BJ (cell line): ENCODE measurements around the gene RAB17. TPM values are rescaled to one million over a fixed set of nuclear protein-coding genes. Genes with fewer than 3 reads are reported as not detected.

Experiments
- CTCF ChIA-PET: fragments of 350-600 bp; formaldehyde crosslinking; extraction: SDS; loops from one replicate; lab custom pipeline; 2021; ENCODE audit warnings: antibody characterized with exemption, inconsistent platforms; lab: Yijun Ruan, JAX
- POLR2A ChIA-PET: fragments of 300-600 bp; sonication (Branson Sonifier 250); formaldehyde crosslinking; extraction: SDS; loops from one replicate; lab custom pipeline; 2021; ENCODE audit warnings: antibody characterized with exemption; lab: Charles Lee
- DNase-seq: peaks from one replicate; pipeline ENCODE4 v3.0.0-alpha.2; 2011; ENCODE audit warnings: low read depth
- H3K27me3 ChIP-seq: 2 replicates; pipeline ENCODE4 v1.6.0; 2011; ENCODE audit warnings: low read length; ENCODE audit not compliant: control insufficient read depth, insufficient read depth
- H3K36me3 ChIP-seq: 2 replicates; pipeline ENCODE4 v1.5.1; 2011; ENCODE audit warnings: low read length; ENCODE audit not compliant: control insufficient read depth, insufficient read depth
- H3K4me3 ChIP-seq: 2 replicates; pipeline ENCODE4 v1.5.1; 2011; ENCODE audit warnings: low read depth, mild to moderate bottlenecking, control low read depth, low read length
- CTCF ChIP-seq: IDR thresholded peaks from 2 replicates; pipeline ENCODE4 v1.5.1; 2011; ENCODE audit warnings: low read depth, mild to moderate bottlenecking, control low read depth, inconsistent platforms, low read length, moderate library complexity; ENCODE audit not compliant: insufficient read depth
- polyA plus RNA-seq: library from polyadenylated mRNA; depleted of rRNA; stranded (reverse); fragments of >200 nt; gene quantifications from 2 replicates; pipeline ENCODE4 v1.2.3, GENCODE V29; 2011

RAB17 gene
- polyA plus RNA-seq, 1 experiment = 0.25 TPM

GRCh38 chr2:237538901-237539300 lies 51.6 kb downstream of the RAB17 start:
- H3K27me3 ChIP-seq = no peaks in the 10 kb centered on the region
- H3K4me3 ChIP-seq = no peak overlapping the region
- ChIA-PET CTCF (interaction anchor here (1.2 to 2.9 kb wide), 3 partner anchors 10 to 33 kb away, joined by 3 to 18 read pairs (median 10); no protein-coding TSS in a partner anchor), POLR2A (no interaction called here)
- TF ChIP-seq CTCF = no peak
- H3K36me3 ChIP-seq = peaks cover 6% of the 10 kb centered on the region
- no peak for DNase-seq

- POLR2A ChIA-PET = no interaction called here
- CTCF ChIA-PET = interaction anchor here (1.2 to 2.9 kb wide), 3 partner anchors 9 to 33 kb away, joined by 3 to 18 read pairs (median 10); no protein-coding TSS in a partner anchor
- H3K36me3 ChIP-seq = peaks cover 6% of the 10 kb centered on the region
Observed at GRCh38 chr2:237538001-237538720, 52.4 kb downstream of the RAB17 start.

GRCh38 chr2:237536617-237537016 lies 53.9 kb downstream of the RAB17 start:
- no peak overlapping the region for H3K4me3 ChIP-seq
- peaks cover 7% of the 10 kb centered on the region for H3K36me3 ChIP-seq
- TF ChIP-seq CTCF = no peak
- ChIA-PET POLR2A (no interaction called here), CTCF (interaction anchor here (1.4 kb wide), 1 partner anchor 35 kb away, joined by 4 read pairs; no protein-coding TSS in a partner anchor)
- DNase-seq = no peak
- no peaks in the 10 kb centered on the region for H3K27me3 ChIP-seq

More at GRCh38 chr2:237538001-237538720, 52.4 kb downstream of the RAB17 start:
- TF ChIP-seq CTCF = no peak
- no peaks in the 10 kb centered on the region for H3K27me3 ChIP-seq
- H3K4me3 ChIP-seq = no peak overlapping the region
- no peak for DNase-seq

GRCh38 chr2:237536083-237536415 lies 54.5 kb downstream of the RAB17 start:
- H3K36me3 ChIP-seq = peaks cover 7% of the 10 kb centered on the region
- no peak for TF ChIP-seq CTCF
- ChIA-PET POLR2A (no interaction called here), CTCF (interaction anchor here (0.8 kb wide), 1 partner anchor 23 kb away, joined by 5 read pairs; no protein-coding TSS in a partner anchor)
- no peak for DNase-seq
- H3K4me3 ChIP-seq = no peak overlapping the region
- H3K27me3 ChIP-seq = no peaks in the 10 kb centered on the region

- ChIA-PET POLR2A (no interaction called here), CTCF (interaction anchor here (0.8 kb wide), 1 partner anchor 23 kb away, joined by 5 read pairs; no protein-coding TSS in a partner anchor)
- Histone ChIP-seq H3K36me3 (peaks cover 7% of the 10 kb centered on the region), H3K4me3 (no peak overlapping the region), H3K27me3 (no peaks in the 10 kb centered on the region)
- no peak for DNase-seq
- no peak for TF ChIP-seq CTCF
Observed at GRCh38 chr2:237535385-237536082, 55.0 kb downstream of the RAB17 start.
